Caco-2 (cell line): Measurements from ENCODE around the gene BTRC. TPM values are rescaled to one million over a fixed set of nuclear protein-coding genes. Genes with fewer than 3 reads are reported as not detected.

ENCODE experiments used
- BruUV-seq: library from RNA; stranded (reverse); fragments of 400-500 nt; replicated peaks from 2 replicates; lab custom pipeline; 2021; lab: Mats Ljungman, UMichigan
- CTCF ChIA-PET: fragments of 300-600 bp; sonication (Branson Sonifier 250); formaldehyde crosslinking; loops from one replicate; lab custom pipeline; 2022; ENCODE audit warnings: antibody characterized with exemption; lab: Charles Lee
- POLR2A ChIA-PET: fragments of 300-600 bp; sonication (Branson Sonifier 250); formaldehyde crosslinking; loops from one replicate; lab custom pipeline; 2022; ENCODE audit warnings: antibody characterized with exemption; lab: Charles Lee
- DNase-seq, 2 experiments: peaks; one replicate each; pipeline versions ENCODE4 v3.0.0 to v3.0.0-alpha.2; 2020 to 2022
- H3K27me3 ChIP-seq: replicated peaks from 2 replicates; pipeline ENCODE4 v1.6.0; 2011; ENCODE audit warnings: low read length; ENCODE audit not compliant: control insufficient read depth, insufficient read depth
- H3K36me3 ChIP-seq: 2 replicates; pipeline ENCODE4 v1.5.1; 2011; ENCODE audit warnings: low read length; ENCODE audit not compliant: control insufficient read depth, insufficient read depth
- H3K4me1 ChIP-seq: fragments of 250-450 bp; sonication (Bioruptor Pico); 2 replicates; pipeline ENCODE4 v1.5.1; 2020; ENCODE audit warnings: mild to moderate bottlenecking
- H3K4me3 ChIP-seq: 2 replicates; pipeline ENCODE4 v1.5.1; 2011; ENCODE audit warnings: low read depth, mild to moderate bottlenecking, control low read depth, low read length
- H3K9me3 ChIP-seq: fragments of 250-450 bp; sonication (Bioruptor Pico); 2 replicates; pipeline ENCODE4 v1.5.1; 2020; ENCODE audit warnings: mild to moderate bottlenecking, moderate library complexity
- H3K27ac Mint-ChIP-seq: one replicate; pipeline ENCODE4 v1.8.0; 2022; ENCODE audit warnings: mixed read lengths; ENCODE audit not compliant: unreplicated experiment
- H3K27me3 Mint-ChIP-seq: one replicate; pipeline ENCODE4 v1.8.0; 2022; ENCODE audit warnings: mixed read lengths; ENCODE audit not compliant: insufficient read depth, unreplicated experiment
- H3K36me3 Mint-ChIP-seq: one replicate; pipeline ENCODE4 v1.8.0; 2022; ENCODE audit warnings: mild to moderate bottlenecking, mixed read lengths; ENCODE audit not compliant: insufficient read depth, unreplicated experiment
- H3K4me1 Mint-ChIP-seq: one replicate; pipeline ENCODE4 v1.8.0; 2022; ENCODE audit warnings: low read depth, mixed read lengths; ENCODE audit not compliant: unreplicated experiment
- H3K4me3 Mint-ChIP-seq: one replicate; pipeline ENCODE4 v1.8.0; 2022; ENCODE audit warnings: mild to moderate bottlenecking, moderate library complexity, mixed read lengths; ENCODE audit not compliant: unreplicated experiment
- H3K9me3 Mint-ChIP-seq: one replicate; pipeline ENCODE4 v1.8.0; 2022; ENCODE audit warnings: mixed read lengths; ENCODE audit not compliant: unreplicated experiment
- CTCF ChIP-seq, 2 experiments: fragments of 200-600 bp in 1 of 2; IDR thresholded peaks; 1 replicate in 1 of 2; 2 replicates in 1 of 2; pipeline versions ENCODE4 v1.5.1 to v1.8.0; 2011 to 2022; ENCODE audit warnings: antibody characterized with exemption in 1 of 2, control low read depth in 1 of 2, inconsistent platforms in 1 of 2, low read depth in 1 of 2, low read length in 1 of 2, mild to moderate bottlenecking in 1 of 2, moderate library complexity in 1 of 2; ENCODE audit not compliant: insufficient read depth in 1 of 2, severe bottlenecking in 1 of 2, unreplicated experiment in 1 of 2
- intact Hi-C: fragments of 100-400 bp; cut with micrococcal nuclease; formaldehyde crosslinking; loops from one replicate; pipeline ENCODE4 v1.10.0; 2022; ENCODE audit not compliant: unreplicated experiment
- total RNA-seq: library from RNA; stranded (reverse); gene quantifications from 2 replicates; pipeline ENCODE4 v1.2.3, GENCODE V29; 2022

Gene BTRC
- total RNA-seq, 1 experiment from 2014 or later = 19.6 TPM

GRCh38 chr10:101389986-101390531, 36.1 kb downstream of the BTRC start:
- Histone ChIP-seq H3K4me3 (no peak overlapping the region), H3K27me3 (no peaks in the 10 kb centered on the region), H3K9me3 (no peaks in the 10 kb centered on the region), H3K4me1 (no peaks in the 10 kb centered on the region), H3K36me3 (no peaks in the 10 kb centered on the region)
- H3K4me1 Mint-ChIP-seq = peaks cover 7% of the 10 kb centered on the region
- CTCF ChIA-PET = no interaction called here
- POLR2A ChIA-PET = no interaction called here
- no peak overlapping the region for H3K27ac Mint-ChIP-seq
- no peaks in the 10 kb centered on the region for H3K36me3 Mint-ChIP-seq
- no peak for TF ChIP-seq CTCF (IDR thresholded peaks at IDR 0.05; ENCODE audit: insufficient read depth in 1 of 2, low read depth in 1 of 2, low read length in 1 of 2, severe bottlenecking in 1 of 2, unreplicated experiment in 1 of 2)
- intact Hi-C loops = no loop called here
- no TSS peak for BruUV-seq
- H3K9me3 Mint-ChIP-seq = no peaks in the 10 kb centered on the region
- DNase-seq = no peak
- H3K27me3 Mint-ChIP-seq = no peaks in the 10 kb centered on the region
- no peak overlapping the region for H3K4me3 Mint-ChIP-seq

- H3K27me3 Mint-ChIP-seq = no peaks in the 10 kb centered on the region
- H3K9me3 Mint-ChIP-seq = no peaks in the 10 kb centered on the region
- H3K9me3 ChIP-seq = no peaks in the 10 kb centered on the region
- no peaks in the 10 kb centered on the region for H3K36me3 ChIP-seq
- peaks cover 7% of the 10 kb centered on the region for H3K4me1 Mint-ChIP-seq
- BruUV-seq = no TSS peak
- H3K4me3 ChIP-seq = no peak overlapping the region
- H3K4me1 ChIP-seq = no peaks in the 10 kb centered on the region
- CTCF ChIA-PET = no interaction called here
- POLR2A ChIA-PET = no interaction called here
- no peaks in the 10 kb centered on the region for H3K36me3 Mint-ChIP-seq
- no peak overlapping the region for H3K27ac Mint-ChIP-seq
- DNase-seq = no peak
- no peaks in the 10 kb centered on the region for H3K27me3 ChIP-seq
- TF ChIP-seq CTCF (IDR thresholded peaks at IDR 0.05; ENCODE audit: insufficient read depth in 1 of 2, low read depth in 1 of 2, low read length in 1 of 2, severe bottlenecking in 1 of 2, unreplicated experiment in 1 of 2) = no peak
- H3K4me3 Mint-ChIP-seq = no peak overlapping the region
- intact Hi-C loops = no loop called here
Measured at GRCh38 chr10:101393378-101393777, 39.4 kb downstream of the BTRC start.

- no peak overlapping the region for H3K27ac Mint-ChIP-seq
- Histone ChIP-seq H3K36me3 (no peaks in the 10 kb centered on the region), H3K4me1 (no peaks in the 10 kb centered on the region), H3K4me3 (no peak overlapping the region), H3K9me3 (no peaks in the 10 kb centered on the region), H3K27me3 (no peaks in the 10 kb centered on the region)
- intact Hi-C loops = no loop called here
- no peaks in the 10 kb centered on the region for H3K4me1 Mint-ChIP-seq
- DNase-seq = no peak
- TF ChIP-seq CTCF (IDR thresholded peaks at IDR 0.05; ENCODE audit: insufficient read depth in 1 of 2, low read depth in 1 of 2, low read length in 1 of 2, severe bottlenecking in 1 of 2, unreplicated experiment in 1 of 2) = no peak
- no peak overlapping the region for H3K4me3 Mint-ChIP-seq
- ChIA-PET CTCF (no interaction called here), POLR2A (no interaction called here)
- no peaks in the 10 kb centered on the region for H3K27me3 Mint-ChIP-seq
- no TSS peak for BruUV-seq
- no peaks in the 10 kb centered on the region for H3K9me3 Mint-ChIP-seq
- H3K36me3 Mint-ChIP-seq = no peaks in the 10 kb centered on the region
Measured at GRCh38 chr10:101394524-101395133, 40.7 kb downstream of the BTRC start.
